ENCODE results near the gene P2RX4. TPM values are rescaled to one million over a fixed set of nuclear protein-coding genes. Genes with fewer than 3 reads are reported as not detected.

The P2RX4 gene
- total and polyA plus RNA-seq, 9 of the 15 experiments (the other 6 are each of a cell fraction or from before 2014, with no cell fraction given): 6.6 to 21.5 (median 11.7) TPM

DNA sequence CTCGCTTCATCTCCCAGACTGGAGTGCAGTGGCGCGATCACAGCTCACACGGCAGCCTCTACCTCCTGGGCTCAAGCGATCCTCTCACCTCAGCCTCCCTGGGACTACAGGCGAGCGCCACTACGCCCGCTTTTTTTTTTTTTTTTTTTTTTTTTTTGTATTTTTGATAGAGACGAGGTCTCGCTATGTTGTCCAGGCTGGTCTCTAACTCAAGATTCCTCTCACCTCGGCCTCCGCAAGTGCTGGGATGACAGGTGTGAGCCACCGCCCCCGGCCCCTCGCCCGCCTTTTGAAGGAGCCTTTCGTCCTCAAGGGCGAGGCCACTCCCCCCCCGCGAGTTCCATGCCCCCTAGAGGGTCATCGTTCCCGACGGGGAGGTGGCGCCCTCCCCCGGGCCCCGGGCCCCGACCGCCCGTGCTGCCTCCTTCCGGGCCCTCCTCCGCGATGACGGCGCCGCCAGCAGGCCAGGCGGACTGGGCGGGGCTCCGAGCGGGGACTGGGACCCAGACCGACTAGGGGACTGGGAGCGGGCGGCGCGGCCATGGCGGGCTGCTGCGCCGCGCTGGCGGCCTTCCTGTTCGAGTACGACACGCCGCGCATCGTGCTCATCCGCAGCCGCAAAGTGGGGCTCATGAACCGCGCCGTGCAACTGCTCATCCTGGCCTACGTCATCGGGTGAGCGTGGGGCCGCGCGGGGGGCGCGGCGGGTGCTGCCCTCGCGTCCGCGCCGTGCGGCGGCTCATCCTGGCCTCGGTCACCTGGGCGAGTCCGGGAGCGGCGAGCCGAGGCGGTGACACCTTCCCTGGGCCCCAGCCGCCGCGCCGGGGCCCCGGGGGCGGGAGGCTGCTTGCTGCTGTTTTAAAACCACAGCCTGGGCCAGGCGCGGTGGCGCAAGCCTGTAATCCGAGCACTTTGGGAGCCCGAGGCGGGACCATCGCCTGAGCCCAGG is at the start of gene P2RX4 (continued):
- TF ChIP-seq, protein P1, sequence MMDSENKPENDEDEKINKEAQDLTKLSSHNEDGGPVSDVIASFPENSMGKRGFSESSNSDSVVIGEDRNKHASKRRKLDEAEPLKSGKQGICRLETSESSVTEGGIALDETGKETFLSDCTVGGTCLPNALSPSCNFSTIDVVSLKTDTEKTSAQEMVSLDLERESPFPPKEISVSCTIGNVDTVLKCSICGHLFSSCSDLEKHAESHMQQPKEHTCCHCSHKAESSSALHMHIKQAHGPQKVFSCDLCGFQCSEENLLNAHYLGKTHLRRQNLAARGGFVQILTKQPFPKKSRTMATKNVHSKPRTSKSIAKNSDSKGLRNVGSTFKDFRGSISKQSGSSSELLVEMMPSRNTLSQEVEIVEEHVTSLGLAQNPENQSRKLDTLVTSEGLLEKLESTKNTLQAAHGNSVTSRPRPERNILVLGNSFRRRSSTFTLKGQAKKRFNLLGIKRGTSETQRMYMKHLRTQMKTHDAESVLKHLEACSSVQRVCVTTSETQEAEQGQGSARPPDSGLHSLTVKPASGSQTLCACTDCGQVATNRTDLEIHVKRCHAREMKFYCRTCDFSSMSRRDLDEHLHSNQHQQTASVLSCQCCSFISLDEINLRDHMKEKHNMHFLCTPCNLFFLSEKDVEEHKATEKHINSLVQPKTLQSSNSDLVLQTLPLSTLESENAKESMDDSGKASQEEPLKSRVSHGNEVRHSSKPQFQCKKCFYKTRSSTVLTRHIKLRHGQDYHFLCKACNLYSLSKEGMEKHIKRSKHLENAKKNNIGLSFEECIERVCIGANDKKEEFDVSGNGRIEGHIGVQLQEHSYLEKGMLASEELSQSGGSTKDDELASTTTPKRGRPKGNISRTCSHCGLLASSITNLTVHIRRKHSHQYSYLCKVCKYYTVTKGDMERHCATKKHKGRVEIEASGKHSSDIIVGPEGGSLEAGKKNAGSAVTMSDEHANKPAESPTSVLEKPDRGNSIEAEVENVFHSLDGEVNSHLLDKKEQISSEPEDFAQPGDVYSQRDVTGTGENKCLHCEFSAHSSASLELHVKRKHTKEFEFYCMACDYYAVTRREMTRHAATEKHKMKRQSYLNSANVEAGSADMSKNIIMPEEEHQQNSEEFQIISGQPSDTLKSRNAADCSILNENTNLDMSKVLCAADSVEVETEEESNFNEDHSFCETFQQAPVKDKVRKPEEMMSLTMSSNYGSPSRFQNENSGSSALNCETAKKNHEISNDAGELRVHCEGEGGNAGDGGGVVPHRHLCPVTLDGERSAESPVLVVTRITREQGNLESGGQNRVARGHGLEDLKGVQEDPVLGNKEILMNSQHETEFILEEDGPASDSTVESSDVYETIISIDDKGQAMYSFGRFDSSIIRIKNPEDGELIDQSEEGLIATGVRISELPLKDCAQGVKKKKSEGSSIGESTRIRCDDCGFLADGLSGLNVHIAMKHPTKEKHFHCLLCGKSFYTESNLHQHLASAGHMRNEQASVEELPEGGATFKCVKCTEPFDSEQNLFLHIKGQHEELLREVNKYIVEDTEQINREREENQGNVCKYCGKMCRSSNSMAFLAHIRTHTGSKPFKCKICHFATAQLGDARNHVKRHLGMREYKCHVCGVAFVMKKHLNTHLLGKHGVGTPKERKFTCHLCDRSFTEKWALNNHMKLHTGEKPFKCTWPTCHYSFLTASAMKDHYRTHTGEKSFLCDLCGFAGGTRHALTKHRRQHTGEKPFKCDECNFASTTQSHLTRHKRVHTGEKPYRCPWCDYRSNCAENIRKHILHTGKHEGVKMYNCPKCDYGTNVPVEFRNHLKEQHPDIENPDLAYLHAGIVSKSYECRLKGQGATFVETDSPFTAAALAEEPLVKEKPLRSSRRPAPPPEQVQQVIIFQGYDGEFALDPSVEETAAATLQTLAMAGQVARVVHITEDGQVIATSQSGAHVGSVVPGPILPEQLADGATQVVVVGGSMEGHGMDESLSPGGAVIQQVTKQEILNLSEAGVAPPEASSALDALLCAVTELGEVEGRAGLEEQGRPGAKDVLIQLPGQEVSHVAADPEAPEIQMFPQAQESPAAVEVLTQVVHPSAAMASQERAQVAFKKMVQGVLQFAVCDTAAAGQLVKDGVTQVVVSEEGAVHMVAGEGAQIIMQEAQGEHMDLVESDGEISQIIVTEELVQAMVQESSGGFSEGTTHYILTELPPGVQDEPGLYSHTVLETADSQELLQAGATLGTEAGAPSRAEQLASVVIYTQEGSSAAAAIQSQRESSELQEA (IDR thresholded peaks at IDR 0.05; ENCODE audit: low read depth): no peak; the same call in 1 of the 2 replicates
- TF ChIP-seq, protein P2, sequence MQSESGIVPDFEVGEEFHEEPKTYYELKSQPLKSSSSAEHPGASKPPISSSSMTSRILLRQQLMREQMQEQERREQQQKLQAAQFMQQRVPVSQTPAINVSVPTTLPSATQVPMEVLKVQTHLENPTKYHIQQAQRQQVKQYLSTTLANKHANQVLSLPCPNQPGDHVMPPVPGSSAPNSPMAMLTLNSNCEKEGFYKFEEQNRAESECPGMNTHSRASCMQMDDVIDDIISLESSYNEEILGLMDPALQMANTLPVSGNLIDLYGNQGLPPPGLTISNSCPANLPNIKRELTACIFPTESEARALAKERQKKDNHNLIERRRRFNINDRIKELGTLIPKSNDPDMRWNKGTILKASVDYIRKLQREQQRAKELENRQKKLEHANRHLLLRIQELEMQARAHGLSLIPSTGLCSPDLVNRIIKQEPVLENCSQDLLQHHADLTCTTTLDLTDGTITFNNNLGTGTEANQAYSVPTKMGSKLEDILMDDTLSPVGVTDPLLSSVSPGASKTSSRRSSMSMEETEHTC (IDR thresholded peaks at IDR 0.05): no peak
- TF ChIP-seq, protein P3, sequence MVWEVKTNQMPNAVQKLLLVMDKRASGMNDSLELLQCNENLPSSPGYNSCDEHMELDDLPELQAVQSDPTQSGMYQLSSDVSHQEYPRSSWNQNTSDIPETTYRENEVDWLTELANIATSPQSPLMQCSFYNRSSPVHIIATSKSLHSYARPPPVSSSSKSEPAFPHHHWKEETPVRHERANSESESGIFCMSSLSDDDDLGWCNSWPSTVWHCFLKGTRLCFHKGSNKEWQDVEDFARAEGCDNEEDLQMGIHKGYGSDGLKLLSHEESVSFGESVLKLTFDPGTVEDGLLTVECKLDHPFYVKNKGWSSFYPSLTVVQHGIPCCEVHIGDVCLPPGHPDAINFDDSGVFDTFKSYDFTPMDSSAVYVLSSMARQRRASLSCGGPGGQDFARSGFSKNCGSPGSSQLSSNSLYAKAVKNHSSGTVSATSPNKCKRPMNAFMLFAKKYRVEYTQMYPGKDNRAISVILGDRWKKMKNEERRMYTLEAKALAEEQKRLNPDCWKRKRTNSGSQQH (CRISPR knock-in tag; IDR thresholded peaks at IDR 0.05): no peak
- TF ChIP-seq SIX5 (IDR thresholded peaks at IDR 0.05; ENCODE audit: borderline replicate concordance in 1 of 2, insufficient read depth in 1 of 2, low read depth in 1 of 2, low read length in 2 of 2) (no peak), ZC3H11A (IDR thresholded peaks at IDR 0.05; ENCODE audit: low read depth, low read length) (no peak), DIDO1 (tag; IDR thresholded peaks at IDR 0.05; ENCODE audit: low read depth) (no peak), MECOM (CRISPR knock-in tag; IDR thresholded peaks at IDR 0.05) (no peak)
- TF ChIP-seq, protein P4, sequence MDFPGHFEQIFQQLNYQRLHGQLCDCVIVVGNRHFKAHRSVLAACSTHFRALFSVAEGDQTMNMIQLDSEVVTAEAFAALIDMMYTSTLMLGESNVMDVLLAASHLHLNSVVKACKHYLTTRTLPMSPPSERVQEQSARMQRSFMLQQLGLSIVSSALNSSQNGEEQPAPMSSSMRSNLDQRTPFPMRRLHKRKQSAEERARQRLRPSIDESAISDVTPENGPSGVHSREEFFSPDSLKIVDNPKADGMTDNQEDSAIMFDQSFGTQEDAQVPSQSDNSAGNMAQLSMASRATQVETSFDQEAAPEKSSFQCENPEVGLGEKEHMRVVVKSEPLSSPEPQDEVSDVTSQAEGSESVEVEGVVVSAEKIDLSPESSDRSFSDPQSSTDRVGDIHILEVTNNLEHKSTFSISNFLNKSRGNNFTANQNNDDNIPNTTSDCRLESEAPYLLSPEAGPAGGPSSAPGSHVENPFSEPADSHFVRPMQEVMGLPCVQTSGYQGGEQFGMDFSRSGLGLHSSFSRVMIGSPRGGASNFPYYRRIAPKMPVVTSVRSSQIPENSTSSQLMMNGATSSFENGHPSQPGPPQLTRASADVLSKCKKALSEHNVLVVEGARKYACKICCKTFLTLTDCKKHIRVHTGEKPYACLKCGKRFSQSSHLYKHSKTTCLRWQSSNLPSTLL (IDR thresholded peaks at IDR 0.05): no peak; the same call in 1 of the 2 replicates
- TF ChIP-seq, protein P5, sequence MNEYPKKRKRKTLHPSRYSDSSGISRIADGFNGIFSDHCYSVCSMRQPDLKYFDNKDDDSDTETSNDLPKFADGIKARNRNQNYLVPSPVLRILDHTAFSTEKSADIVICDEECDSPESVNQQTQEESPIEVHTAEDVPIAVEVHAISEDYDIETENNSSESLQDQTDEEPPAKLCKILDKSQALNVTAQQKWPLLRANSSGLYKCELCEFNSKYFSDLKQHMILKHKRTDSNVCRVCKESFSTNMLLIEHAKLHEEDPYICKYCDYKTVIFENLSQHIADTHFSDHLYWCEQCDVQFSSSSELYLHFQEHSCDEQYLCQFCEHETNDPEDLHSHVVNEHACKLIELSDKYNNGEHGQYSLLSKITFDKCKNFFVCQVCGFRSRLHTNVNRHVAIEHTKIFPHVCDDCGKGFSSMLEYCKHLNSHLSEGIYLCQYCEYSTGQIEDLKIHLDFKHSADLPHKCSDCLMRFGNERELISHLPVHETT (CRISPR knock-in tag; conservative IDR thresholded peaks at IDR 0.05 in 1 of 2, IDR thresholded peaks at IDR 0.05 in 1 of 2): peak; percentile 13 to 93; a peak in 2 of 4 replicates
